Measurements from ENCODE around the gene YARS1. TPM values are rescaled to one million over a fixed set of nuclear protein-coding genes. Genes with fewer than 3 reads are reported as not detected.
A peak's percentile ranks its signal among the peaks of the same experiment; 100 is the strongest.

The YARS1 gene
- total RNA-seq, 1 experiment from 2014 or later = 194 TPM

DNA sequence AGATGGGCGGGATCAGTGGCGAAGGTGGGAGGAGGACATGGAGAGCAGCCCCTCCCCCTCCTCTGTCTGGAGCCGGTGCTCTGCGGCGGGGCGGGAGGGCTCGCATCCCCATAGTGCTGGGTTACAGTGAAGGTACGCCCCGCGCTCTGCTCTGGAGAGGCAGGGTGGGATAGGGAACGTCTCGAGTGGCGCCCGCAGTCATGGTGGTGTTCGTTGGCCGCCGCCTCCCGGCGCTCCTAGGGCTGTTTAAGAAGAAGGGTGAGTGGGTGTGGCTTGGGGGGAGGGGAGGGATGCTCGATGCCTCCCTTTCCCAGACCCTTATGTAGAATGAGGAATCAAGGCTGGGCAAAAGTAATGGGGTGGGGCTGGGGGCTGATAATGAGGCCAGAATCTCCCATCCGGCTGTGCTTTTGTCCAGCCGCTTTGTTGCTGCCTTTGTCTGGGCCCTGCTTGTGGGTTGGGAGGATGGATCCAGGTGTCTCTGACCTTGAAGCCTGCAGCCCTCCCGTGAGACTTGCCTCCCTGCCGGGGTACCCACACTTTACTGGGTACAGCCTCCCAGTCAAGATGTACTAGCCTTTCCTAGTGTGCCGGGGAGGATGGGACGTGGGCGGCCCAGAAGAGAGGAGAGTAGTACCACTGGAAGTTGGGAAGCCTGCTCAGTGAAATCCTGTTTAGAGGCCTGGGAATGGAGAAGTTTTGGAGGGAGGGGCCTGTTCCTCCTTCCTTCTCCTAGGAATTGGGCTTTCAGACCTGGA, 51.4 kb downstream of the YARS1 start:
- no peak overlapping the region for H2AK5ac ChIP-seq (ENCODE audit: insufficient read length, low read length)
- Mint-ChIP-seq H3K4me1 (peaks cover 50 to 68% of the 10 kb centered on the region in 2 experiments), H3K9me3 (no peaks in the 10 kb centered on the region), H3K27me3 (ENCODE audit: low read depth) (no peaks in the 10 kb centered on the region), H3K36me3 (ENCODE audit: insufficient read depth in 1 of 3, low read depth in 3 of 3) (peaks cover 11 to 49% (median 39%) of the 10 kb centered on the region in 3 experiments), H3K27ac (peak overlapping the region; percentile 71 to 98 (median 98)), H3K4me3 (peak overlapping the region; percentile 74 to 90)
- no peak overlapping the region for H2BK20ac ChIP-seq (ENCODE audit: low read depth, low read length, poor library complexity, severe bottlenecking)
- DNase-seq = peak; percentile 74
- H3K56ac ChIP-seq (ENCODE audit: insufficient read length, low read depth, low read length) = no peak overlapping the region
- H3K79me1 ChIP-seq (ENCODE audit: insufficient read depth, low read depth, low read length, poor library complexity, severe bottlenecking) = no peaks in the 10 kb centered on the region
- H3K4me2 ChIP-seq (ENCODE audit: insufficient read depth, insufficient read length, low read length) = peak overlapping the region; percentile 49
- H4K5ac ChIP-seq (ENCODE audit: insufficient read length, low read depth, low read length) = no peak overlapping the region
- no peak overlapping the region for H3T11ph ChIP-seq (ENCODE audit: low read length)
- no peak overlapping the region for H2BK12ac ChIP-seq (ENCODE audit: insufficient read length, low read depth, low read length)
- 0 out of 2 replicates have a peak overlapping the region, but pooled peaks have one; percentile 7 for H3K14ac ChIP-seq (ENCODE audit: insufficient read depth, low read length)
- TF ChIP-seq, protein P1, sequence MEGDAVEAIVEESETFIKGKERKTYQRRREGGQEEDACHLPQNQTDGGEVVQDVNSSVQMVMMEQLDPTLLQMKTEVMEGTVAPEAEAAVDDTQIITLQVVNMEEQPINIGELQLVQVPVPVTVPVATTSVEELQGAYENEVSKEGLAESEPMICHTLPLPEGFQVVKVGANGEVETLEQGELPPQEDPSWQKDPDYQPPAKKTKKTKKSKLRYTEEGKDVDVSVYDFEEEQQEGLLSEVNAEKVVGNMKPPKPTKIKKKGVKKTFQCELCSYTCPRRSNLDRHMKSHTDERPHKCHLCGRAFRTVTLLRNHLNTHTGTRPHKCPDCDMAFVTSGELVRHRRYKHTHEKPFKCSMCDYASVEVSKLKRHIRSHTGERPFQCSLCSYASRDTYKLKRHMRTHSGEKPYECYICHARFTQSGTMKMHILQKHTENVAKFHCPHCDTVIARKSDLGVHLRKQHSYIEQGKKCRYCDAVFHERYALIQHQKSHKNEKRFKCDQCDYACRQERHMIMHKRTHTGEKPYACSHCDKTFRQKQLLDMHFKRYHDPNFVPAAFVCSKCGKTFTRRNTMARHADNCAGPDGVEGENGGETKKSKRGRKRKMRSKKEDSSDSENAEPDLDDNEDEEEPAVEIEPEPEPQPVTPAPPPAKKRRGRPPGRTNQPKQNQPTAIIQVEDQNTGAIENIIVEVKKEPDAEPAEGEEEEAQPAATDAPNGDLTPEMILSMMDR (conservative IDR thresholded peaks at IDR 0.05) = no peak
- H2BK15ac ChIP-seq (ENCODE audit: low read depth, low read length) = no peak overlapping the region
- peaks cover 10% of the 10 kb centered on the region for H3K23me2 ChIP-seq (ENCODE audit: insufficient read length, low read depth, low read length, poor library complexity, severe bottlenecking)
- peaks cover 10% of the 10 kb centered on the region; the same call in 1 of the 2 replicates for H3K79me2 ChIP-seq (ENCODE audit: insufficient read depth, low read length)
- H3K23ac ChIP-seq (ENCODE audit: insufficient read length, low read depth, low read length) = no peak overlapping the region
- H3K4ac ChIP-seq (ENCODE audit: low read depth, low read length) = no peak overlapping the region
- no peak overlapping the region for H3K18ac ChIP-seq (ENCODE audit: insufficient read length, low read depth, low read length)
- H3K27ac ChIP-seq (ENCODE audit: insufficient read length, low read depth, low read length) = no peak overlapping the region
- peaks cover 6% of the 10 kb centered on the region; the same call in 1 of the 2 replicates for H3K4me1 ChIP-seq (ENCODE audit: insufficient read depth, low read length)
- no peak overlapping the region for H4K8ac ChIP-seq (replicated peaks; ENCODE audit: insufficient read length, low read depth, low read length)
- H4K20me1 ChIP-seq (ENCODE audit: control insufficient read depth, insufficient read depth, insufficient read length) = no peaks in the 10 kb centered on the region
- H3K9me3 ChIP-seq (ENCODE audit: control insufficient read depth, low read depth, low read length) = no peaks in the 10 kb centered on the region
- no peak overlapping the region for H4K91ac ChIP-seq (ENCODE audit: insufficient read length, low read depth, low read length)
- peak overlapping the region; percentile 9 for H3K9ac ChIP-seq (ENCODE audit: extremely low read depth, insufficient read length, low read length)
- no peak overlapping the region for H2BK120ac ChIP-seq (ENCODE audit: low read depth, low read length, poor library complexity, severe bottlenecking)
- H3K27me3 ChIP-seq (ENCODE audit: insufficient read depth, low read length) = no peaks in the 10 kb centered on the region
- H2BK5ac ChIP-seq (ENCODE audit: insufficient read length, low read length) = no peak overlapping the region
- H2AFZ ChIP-seq (ENCODE audit: low read length) = no peak overlapping the region
- no CpG with 5 or more reads among the region's 27 CpGs for WGBS (ENCODE audit: extremely low coverage, insufficient read length, low lambda C conversion rate)
